ENCODE results near the gene RETREG2.

Gene RETREG2

DNA sequence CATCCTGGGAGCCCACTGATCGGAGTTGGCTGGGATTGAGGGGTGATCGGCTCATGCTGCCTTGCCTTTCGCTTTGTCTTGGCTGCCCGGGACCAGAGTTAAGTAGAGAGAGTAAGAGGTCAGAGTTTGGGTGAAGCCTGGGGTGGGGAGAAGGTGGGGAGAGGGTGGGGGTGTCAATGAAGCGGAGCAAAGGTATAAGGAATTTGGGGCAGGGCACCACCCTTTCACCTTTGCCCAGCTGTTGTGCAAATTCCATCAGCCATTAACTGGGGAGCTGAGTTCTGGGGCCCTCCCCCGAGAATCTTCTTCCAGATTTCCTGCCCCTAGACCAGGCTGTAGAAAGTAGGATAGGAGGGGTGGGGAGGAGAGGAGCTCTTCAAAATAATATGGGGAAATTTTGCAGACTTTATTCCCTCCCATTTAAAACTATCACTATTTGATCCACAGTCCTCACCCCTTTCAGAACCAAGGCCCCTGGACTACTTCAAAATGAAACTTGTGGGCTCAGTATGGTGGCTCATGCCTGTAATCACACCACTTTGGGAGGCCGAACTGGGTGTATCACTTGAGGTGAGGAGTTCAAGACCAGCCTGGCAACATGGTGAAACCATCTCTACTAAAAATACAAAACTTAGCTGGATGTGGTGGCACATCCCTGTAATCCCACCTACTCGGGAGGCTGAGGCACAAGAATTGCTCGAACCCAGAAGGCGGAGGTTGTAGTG, 8.0 kb upstream of the RETREG2 start, which contains the start of gene SLC23A3:
SLC23A3 (minus strand) TSS at position 100 of the 725 bp plus-strand sequence; CDS start at position 55, 45 bp downstream.
- Histone ChIP-seq H3K4me3 (ENCODE audit: low read depth in 1 of 2, low read length in 2 of 2) (no peak within 1 kb of the TSS), H3K9me3 (ENCODE audit: control insufficient read depth in 1 of 2, low read length in 2 of 2) (no peaks in the 10 kb centered on the region), H3K27me3 (ENCODE audit: low read depth, low read length) (no peaks in the 10 kb centered on the region), H3K27ac (ENCODE audit: low read length) (no peak within 1 kb of the TSS), H3K36me3 (ENCODE audit: control insufficient read depth in 1 of 2, insufficient read depth in 2 of 2, low read length in 2 of 2) (peaks cover 27 to 33% of the 10 kb centered on the region in 2 donors), H3K4me1 (ENCODE audit: control insufficient read depth in 1 of 2, insufficient read depth in 2 of 2, low read length in 2 of 2) (peaks cover 0 to 14% of the 10 kb centered on the region in 2 donors)

DNA sequence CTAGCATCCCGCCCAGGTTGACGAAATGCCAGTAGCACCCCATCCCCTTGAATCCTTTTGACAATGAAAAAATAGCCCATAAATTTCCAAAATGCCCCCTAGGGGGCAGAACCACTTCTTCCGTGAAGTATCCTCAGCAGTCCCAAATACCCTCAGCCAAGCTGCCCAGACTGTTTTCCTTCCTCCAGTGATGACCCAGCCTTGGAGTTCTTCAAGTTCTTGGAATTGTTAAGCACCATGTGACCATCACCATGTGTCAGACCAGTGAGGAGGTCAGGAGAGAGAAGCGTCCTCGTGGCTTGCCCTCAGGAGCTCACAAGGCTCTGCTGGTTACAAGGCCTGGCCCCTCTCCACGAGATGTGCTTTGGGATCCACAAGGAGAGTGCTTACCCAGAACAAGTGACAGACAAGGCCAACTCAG, 6.8 kb upstream of the RETREG2 start:
- peak overlapping the region; percentile 62 for H3K27ac ChIP-seq (ENCODE audit: low read length)
- H3K9me3 ChIP-seq (ENCODE audit: control insufficient read depth in 1 of 2, low read length in 2 of 2): no peaks in the 10 kb centered on the region
- no peak overlapping the region for H3K4me3 ChIP-seq (ENCODE audit: low read depth in 1 of 2, low read length in 2 of 2)
- no peaks in the 10 kb centered on the region for H3K27me3 ChIP-seq (ENCODE audit: low read depth, low read length)
- peaks cover 27 to 33% of the 10 kb centered on the region in 2 donors for H3K36me3 ChIP-seq (ENCODE audit: control insufficient read depth in 1 of 2, insufficient read depth in 2 of 2, low read length in 2 of 2)
- H3K4me1 ChIP-seq (ENCODE audit: control insufficient read depth in 1 of 2, insufficient read depth in 2 of 2, low read length in 2 of 2): peaks cover 7 to 24% of the 10 kb centered on the region in 2 donors

DNA sequence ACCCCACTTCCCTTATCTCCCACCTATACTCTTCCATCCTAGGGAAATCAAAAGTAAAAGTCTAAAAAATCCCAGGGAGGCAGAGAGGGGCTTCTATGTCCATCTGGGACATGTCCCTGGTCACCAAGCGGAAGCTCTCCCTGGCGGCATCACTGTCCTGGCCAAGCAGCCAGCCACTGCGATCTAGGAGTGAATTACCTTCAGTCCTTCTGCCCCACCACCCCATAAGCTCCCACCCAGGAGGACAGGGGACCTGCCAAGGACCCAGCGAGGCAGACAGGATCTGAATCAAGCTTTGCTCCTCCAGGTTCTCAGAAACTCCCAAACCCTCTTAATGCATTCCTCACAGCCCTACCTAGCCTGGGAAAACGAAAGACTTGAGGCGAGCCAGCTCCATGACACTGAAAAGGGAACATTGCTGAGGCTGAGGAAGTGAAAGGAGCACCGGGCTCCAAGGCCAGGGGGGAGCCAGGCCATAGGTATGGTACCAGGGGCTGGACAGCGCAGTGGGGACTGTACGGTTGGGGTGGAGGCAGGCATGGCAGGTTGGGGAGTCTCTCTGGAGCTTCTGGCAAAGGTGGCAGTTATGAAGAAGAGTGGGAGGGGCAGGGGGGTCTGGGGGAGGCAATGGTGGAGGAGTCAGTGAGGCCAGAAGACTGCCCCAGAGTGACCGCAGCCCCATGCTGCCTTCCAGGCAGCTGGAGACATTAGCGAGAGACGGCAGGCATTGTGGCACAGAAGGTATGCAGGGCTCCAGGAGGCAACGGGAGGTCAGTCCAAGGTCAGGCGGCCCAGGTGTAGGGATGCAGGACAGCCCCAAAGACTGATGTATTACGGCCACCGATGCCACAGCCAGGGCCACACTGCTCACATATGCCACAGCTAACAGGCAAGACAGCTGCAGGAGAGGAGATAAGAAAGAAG, 5.6 kb upstream of the RETREG2 start:
- H3K4me3 ChIP-seq (ENCODE audit: low read depth in 1 of 2, low read length in 2 of 2): no peak overlapping the region
- H3K9me3 ChIP-seq (ENCODE audit: control insufficient read depth in 1 of 2, low read length in 2 of 2): no peaks in the 10 kb centered on the region
- no peaks in the 10 kb centered on the region for H3K27me3 ChIP-seq (ENCODE audit: low read depth, low read length)
- peaks cover 27 to 33% of the 10 kb centered on the region in 2 donors for H3K36me3 ChIP-seq (ENCODE audit: control insufficient read depth in 1 of 2, insufficient read depth in 2 of 2, low read length in 2 of 2)
- H3K4me1 ChIP-seq (ENCODE audit: control insufficient read depth in 1 of 2, insufficient read depth in 2 of 2, low read length in 2 of 2): peaks cover 7 to 24% of the 10 kb centered on the region in 2 donors
- peak overlapping the region; percentile 62 for H3K27ac ChIP-seq (ENCODE audit: low read length)

DNA sequence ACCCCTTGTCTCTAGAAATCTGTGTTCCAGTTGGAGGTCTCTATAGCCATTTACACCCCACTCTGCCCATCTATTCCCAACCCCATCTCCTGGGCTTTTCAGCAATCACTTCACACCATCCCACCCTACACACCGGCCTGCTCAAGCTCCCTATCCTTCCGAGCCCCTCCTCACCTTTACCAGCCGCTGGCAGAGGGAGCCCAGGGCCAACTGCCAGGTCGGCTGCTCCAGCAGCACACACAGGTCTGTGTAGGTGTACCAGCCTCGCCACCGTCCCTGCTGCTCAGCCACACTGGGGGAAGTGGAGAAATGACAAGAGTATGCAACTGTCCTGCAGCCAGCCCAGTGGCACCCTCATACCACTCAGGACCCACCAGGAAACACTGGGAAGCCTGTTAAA, 4.9 kb upstream of the RETREG2 start:
- Histone ChIP-seq H3K27ac (ENCODE audit: low read length) (no peak overlapping the region), H3K36me3 (ENCODE audit: control insufficient read depth in 1 of 2, insufficient read depth in 2 of 2, low read length in 2 of 2) (peaks cover 27 to 33% of the 10 kb centered on the region in 2 donors)

DNA sequence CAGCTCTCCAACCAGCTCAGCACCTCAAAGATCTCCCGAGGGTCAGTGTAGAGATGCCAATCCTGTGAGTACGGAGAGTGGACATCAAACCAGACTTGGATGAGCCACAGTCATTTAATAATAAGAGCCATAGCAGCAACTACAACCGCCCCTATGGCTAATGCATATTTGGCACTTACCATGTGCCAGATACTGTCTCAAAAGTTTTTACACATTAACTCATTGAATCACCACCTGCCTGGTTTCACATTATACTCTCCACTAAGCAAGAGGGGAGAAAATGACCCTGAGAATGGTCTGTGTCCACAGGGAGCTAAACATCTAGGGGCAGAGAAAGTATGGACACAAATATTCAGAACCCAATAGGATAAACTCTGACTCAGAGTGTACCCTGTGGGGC, 3.9 kb upstream of the RETREG2 start:
- H3K27ac ChIP-seq (ENCODE audit: low read length): no peak overlapping the region
- peaks cover 13 to 31% of the 10 kb centered on the region in 2 donors for H3K4me1 ChIP-seq (ENCODE audit: control insufficient read depth in 1 of 2, insufficient read depth in 2 of 2, low read length in 2 of 2)
- peaks cover 27 to 33% of the 10 kb centered on the region in 2 donors for H3K36me3 ChIP-seq (ENCODE audit: control insufficient read depth in 1 of 2, insufficient read depth in 2 of 2, low read length in 2 of 2)

More for the DNA sequence above, 4.9 kb upstream of the RETREG2 start:
- no peak overlapping the region for H3K4me3 ChIP-seq (ENCODE audit: low read depth in 1 of 2, low read length in 2 of 2)
- no peaks in the 10 kb centered on the region for H3K27me3 ChIP-seq (ENCODE audit: low read depth, low read length)
- no peaks in the 10 kb centered on the region for H3K9me3 ChIP-seq (ENCODE audit: control insufficient read depth in 1 of 2, low read length in 2 of 2)
- peaks cover 7 to 24% of the 10 kb centered on the region in 2 donors for H3K4me1 ChIP-seq (ENCODE audit: control insufficient read depth in 1 of 2, insufficient read depth in 2 of 2, low read length in 2 of 2)

DNA sequence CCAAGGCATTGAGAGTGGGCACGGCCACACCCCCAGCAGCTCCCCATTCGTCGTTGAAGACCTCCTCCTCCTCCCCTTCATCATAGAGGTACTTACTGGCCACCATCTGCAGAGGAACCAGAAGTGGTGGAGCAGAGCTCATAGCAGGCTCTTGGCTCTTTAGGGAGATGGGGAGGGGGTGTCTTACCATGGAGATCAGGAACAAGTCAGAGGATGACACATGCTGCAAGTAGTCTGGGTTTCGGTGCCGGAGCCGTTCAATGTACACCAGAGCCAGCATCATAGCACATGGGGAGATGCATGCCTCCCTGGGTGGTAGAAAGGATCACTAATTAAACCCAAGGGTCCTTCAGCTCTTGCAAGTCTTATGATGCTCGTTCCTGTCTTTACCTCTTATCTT, 3.3 kb upstream of the RETREG2 start:
- Histone ChIP-seq H3K27ac (ENCODE audit: low read length) (no peak overlapping the region), H3K9me3 (ENCODE audit: control insufficient read depth in 1 of 2, low read length in 2 of 2) (no peaks in the 10 kb centered on the region), H3K4me1 (ENCODE audit: control insufficient read depth in 1 of 2, insufficient read depth in 2 of 2, low read length in 2 of 2) (peaks cover 19 to 37% of the 10 kb centered on the region in 2 donors), H3K27me3 (ENCODE audit: low read depth, low read length) (no peaks in the 10 kb centered on the region), H3K36me3 (ENCODE audit: control insufficient read depth in 1 of 2, insufficient read depth in 2 of 2, low read length in 2 of 2) (peaks cover 31 to 33% of the 10 kb centered on the region in 2 donors), H3K4me3 (ENCODE audit: low read depth in 1 of 2, low read length in 2 of 2) (no peak overlapping the region)

More for the DNA sequence above, 3.9 kb upstream of the RETREG2 start:
- Histone ChIP-seq H3K4me3 (ENCODE audit: low read depth in 1 of 2, low read length in 2 of 2) (no peak overlapping the region), H3K9me3 (ENCODE audit: control insufficient read depth in 1 of 2, low read length in 2 of 2) (no peaks in the 10 kb centered on the region), H3K27me3 (ENCODE audit: low read depth, low read length) (no peaks in the 10 kb centered on the region)

DNA sequence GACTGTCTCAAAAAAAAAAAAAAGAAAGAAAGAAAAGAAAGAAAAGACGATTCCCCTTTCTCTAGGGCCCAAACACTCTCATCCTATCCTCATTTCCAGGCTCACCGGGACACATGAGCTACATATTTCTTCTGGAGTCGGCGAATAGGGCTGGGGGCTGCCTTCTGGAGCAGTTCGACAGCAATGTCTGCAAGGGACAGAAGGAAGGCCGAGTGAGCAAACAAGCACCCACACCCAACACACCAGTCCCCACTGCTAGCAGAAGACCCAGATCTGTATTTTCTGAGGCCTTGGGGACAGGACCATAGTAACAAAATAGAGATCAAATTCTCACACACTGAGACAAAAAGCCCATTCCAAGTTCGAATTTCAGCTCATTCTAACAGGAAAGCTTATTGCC, 2.6 kb upstream of the RETREG2 start:
- Histone ChIP-seq H3K4me3 (ENCODE audit: low read depth in 1 of 2, low read length in 2 of 2) (peak overlapping the region; percentile 88 to 89), H3K36me3 (ENCODE audit: control insufficient read depth in 1 of 2, insufficient read depth in 2 of 2, low read length in 2 of 2) (peaks cover 35 to 38% of the 10 kb centered on the region in 2 donors), H3K4me1 (ENCODE audit: control insufficient read depth in 1 of 2, insufficient read depth in 2 of 2, low read length in 2 of 2) (peaks cover 19 to 40% of the 10 kb centered on the region in 2 donors), H3K27ac (ENCODE audit: low read length) (peak overlapping the region; percentile 100), H3K9me3 (ENCODE audit: control insufficient read depth in 1 of 2, low read length in 2 of 2) (no peaks in the 10 kb centered on the region), H3K27me3 (ENCODE audit: low read depth, low read length) (no peaks in the 10 kb centered on the region)

DNA sequence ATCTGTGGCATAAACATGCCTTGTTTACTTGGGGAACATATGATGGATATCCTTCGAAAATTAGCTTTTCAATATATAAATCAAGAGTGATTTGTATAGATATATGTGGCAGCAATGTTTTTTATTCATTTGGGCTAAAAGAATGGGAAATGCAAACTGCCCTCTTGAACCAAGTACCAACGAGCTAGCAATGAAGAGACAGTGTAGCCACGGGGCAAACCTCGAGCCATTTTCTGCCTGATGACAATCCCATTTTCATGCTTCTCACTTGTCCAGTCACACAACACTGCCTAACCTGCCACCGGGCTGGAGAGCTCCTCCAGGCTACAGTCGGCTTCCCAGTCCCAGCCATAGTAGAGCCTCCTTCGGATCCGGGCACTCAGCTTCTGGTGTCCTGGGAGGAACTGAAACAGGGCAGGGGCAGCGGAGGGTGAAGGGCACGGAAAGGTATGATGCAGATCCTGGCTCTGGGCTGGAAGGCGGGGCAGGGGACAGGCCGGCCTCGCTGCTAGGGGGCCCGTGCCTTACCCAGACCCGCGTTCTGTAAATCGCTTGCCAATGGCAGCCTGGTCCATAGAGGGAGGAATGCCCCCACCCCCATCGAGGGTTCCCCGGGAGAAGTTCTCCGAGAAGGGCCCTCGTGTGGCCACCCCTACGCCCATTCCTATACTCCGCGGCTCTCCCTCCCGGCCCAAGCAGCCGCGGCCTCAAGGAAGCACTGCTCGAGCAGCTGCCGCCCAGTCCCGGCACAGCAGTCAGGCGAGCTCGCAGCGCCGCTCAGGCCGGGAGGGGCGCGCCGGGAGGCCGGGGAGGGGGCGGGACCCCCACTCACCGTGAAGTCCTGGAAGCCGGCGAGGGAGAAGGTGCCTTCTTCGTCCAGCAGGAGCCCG, 1.9 kb upstream of the RETREG2 start:
- Histone ChIP-seq H3K4me1 (ENCODE audit: control insufficient read depth in 1 of 2, insufficient read depth in 2 of 2, low read length in 2 of 2) (peaks cover 19 to 35% of the 10 kb centered on the region in 2 donors), H3K4me3 (ENCODE audit: low read depth in 1 of 2, low read length in 2 of 2) (peak overlapping the region; percentile 88 to 89), H3K27me3 (ENCODE audit: low read depth, low read length) (no peaks in the 10 kb centered on the region), H3K36me3 (ENCODE audit: control insufficient read depth in 1 of 2, insufficient read depth in 2 of 2, low read length in 2 of 2) (peaks cover 42 to 45% of the 10 kb centered on the region in 2 donors), H3K9me3 (ENCODE audit: control insufficient read depth in 1 of 2, low read length in 2 of 2) (no peaks in the 10 kb centered on the region), H3K27ac (ENCODE audit: low read length) (peak overlapping the region; percentile 100)

DNA sequence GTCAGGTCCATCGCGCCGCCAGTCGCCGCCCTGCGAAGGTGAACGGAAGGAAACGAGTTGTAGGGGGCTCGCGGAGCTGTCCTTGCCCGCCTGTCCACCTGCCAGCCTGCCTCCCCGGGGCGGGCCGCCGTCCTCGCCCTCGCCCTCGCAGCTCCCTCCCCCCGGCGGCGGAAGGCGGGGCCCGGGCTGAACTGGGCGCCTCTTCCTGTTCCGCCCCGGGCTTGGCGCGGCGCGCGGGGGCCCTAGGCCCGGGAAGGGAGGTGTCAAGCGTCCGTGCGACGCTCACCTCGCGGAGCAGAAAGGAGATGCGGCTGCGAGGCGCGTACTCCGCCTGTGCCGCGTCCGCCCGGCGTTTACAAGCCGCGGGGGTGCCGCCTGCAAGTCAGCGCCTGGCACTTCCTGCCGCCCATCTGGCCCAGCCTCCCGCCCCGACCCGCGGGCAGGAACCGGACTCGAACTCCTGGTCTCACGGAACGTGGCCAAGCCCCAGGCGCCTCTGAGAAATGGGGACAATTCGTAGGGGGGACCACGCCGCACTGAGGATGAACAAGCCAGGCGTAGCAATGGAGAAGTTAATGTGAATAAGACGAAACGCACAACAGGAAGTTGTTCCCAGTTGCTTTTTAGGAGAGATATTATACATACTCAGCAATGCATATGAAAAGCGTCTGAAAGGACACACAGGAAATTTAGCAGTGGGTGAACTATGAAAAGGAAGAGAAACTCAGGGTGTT, 1.1 kb upstream of the RETREG2 start, which contains the start of gene CNPPD1:
CNPPD1 (minus strand) TSS at position 108 of the 734 bp plus-strand sequence; CDS start at position 11, 97 bp downstream.
- Histone ChIP-seq H3K4me1 (ENCODE audit: control insufficient read depth in 1 of 2, insufficient read depth in 2 of 2, low read length in 2 of 2) (peaks cover 19 to 33% of the 10 kb centered on the region in 2 donors), H3K27me3 (ENCODE audit: low read depth, low read length) (no peaks in the 10 kb centered on the region), H3K27ac (ENCODE audit: low read length) (peak within 1 kb of the TSS; percentile 100), H3K36me3 (ENCODE audit: control insufficient read depth in 1 of 2, insufficient read depth in 2 of 2, low read length in 2 of 2) (peaks cover 46 to 53% of the 10 kb centered on the region in 2 donors), H3K4me3 (ENCODE audit: low read depth in 1 of 2, low read length in 2 of 2) (peak within 1 kb of the TSS; percentile 88 to 89), H3K9me3 (ENCODE audit: control insufficient read depth in 1 of 2, low read length in 2 of 2) (no peaks in the 10 kb centered on the region)
